Activated CD4-positive, alpha-beta T cell treated with anti-CD3 and anti-CD28 coated beads, Interleukin-2, Interleukin-6, amounts not matched to agents 100 ng/mL and 50 ng/mL, durations not matched to agents 16 hours and 8 hours (primary cell): ENCODE data around the gene DCAF11.
A peak's percentile ranks its signal among the peaks of the same experiment; 100 is the strongest.

Source experiments
- DNase-seq: peaks from one replicate; pipeline ENCODE4 v3.0.0-alpha.2; 2020

DCAF11 gene

DNA sequence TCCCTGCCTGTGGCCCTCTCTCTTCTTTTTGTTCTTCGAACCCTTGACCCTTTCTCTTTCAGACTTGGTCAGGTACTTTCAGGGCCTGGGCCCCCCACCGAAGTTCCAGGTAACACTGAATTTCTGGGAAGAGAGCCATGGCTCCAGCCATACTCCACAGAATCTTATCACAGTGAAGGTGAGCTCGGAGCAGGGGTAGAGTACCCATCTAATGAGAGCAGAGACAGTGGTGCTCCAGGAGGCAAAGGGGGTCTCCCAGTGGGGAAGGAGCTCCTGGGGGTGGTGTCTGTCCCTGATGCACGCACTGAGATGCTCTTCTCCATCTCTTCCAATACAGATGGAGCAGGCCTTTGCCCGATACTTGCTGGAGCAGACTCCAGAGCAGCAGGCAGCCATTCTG, 51.2 kb downstream of the DCAF11 start:
- no peak for DNase-seq

GRCh38 chr14:24167469-24168114, 53.0 kb downstream of the DCAF11 start:
- no peak for DNase-seq

GRCh38 chr14:24171422-24172260, 57.1 kb downstream of the DCAF11 start, which contains the start of gene REC8:
Gene REC8, plus strand, starts transcription at chr14:24172080. Its CDS starts 473 bp downstream, at chr14:24172553.
- DNase-seq = peak; percentile 73

DNA sequence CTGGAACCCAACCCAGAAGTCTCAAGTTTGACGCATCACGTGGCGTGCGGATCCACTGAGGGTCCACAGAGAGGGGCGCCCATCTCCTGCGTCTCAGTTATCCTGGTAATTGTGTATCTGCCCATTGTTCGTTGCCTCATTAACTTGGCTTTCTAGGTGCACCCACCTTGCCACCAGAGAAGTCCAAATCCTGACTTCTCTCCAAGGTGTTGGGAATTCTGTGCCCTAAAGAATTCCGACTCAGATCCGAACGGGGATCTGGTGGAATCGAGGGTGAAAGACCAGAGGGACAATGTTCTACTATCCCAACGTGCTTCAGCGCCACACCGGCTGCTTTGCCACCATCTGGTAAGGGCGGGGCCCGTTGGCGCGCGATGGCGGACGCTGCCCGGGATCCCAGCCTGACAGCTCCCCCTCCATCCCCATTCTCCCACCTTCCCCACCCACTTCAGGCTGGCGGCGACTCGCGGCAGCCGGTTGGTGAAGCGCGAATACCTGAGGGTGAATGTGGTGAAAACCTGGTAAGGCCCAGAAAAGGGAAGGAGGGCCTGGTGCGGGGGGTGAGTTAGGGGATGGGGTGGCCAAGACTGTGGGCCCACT, 57.8 kb downstream of the DCAF11 start:
- DNase-seq = no peak

GRCh38 chr14:24172871-24173281, 58.3 kb downstream of the DCAF11 start:
- no peak for DNase-seq
